HEK293 (cell line): ENCODE measurements around the gene ABLIM2.

Source experiments
- CTCF ChIA-PET: fragments of 350-600 bp; formaldehyde crosslinking; extraction: SDS; loops from one replicate; lab custom pipeline; 2021; ENCODE audit warnings: antibody characterized with exemption; lab: Yijun Ruan, JAX
- POLR2A ChIA-PET: fragments of 300-600 bp; formaldehyde crosslinking; extraction: SDS; loops from one replicate; lab custom pipeline; 2020; ENCODE audit warnings: antibody characterized with exemption, inconsistent platforms; lab: Yijun Ruan, JAX
- H3K27ac ChIP-seq: fragments of 200-500 bp; sonication (Bioruptor generic); 2 replicates; pipeline ENCODE4 v1.5.1; 2014; ENCODE audit warnings: low read depth, low read length, control low read depth, inconsistent platforms; ENCODE audit errors: extremely low read depth
- H3K36me3 ChIP-seq, 2 experiments: fragments of 200-500 bp in 1 of 2; sonication (Bioruptor generic) in 1 of 2; 1 replicate in 1 of 2; 2 replicates in 1 of 2; pipeline ENCODE4 v1.5.1; 2014 to 2017; ENCODE audit warnings: inconsistent platforms in 2 of 2, low read length in 2 of 2; ENCODE audit not compliant: control insufficient read depth in 2 of 2, insufficient read depth in 1 of 2
- H3K4me1 ChIP-seq: fragments of 200-500 bp; sonication (Bioruptor generic); 2 replicates; pipeline ENCODE4 v1.5.1; 2014; ENCODE audit warnings: mild to moderate bottlenecking, low read length, inconsistent platforms; ENCODE audit not compliant: control insufficient read depth, insufficient read depth
- H3K4me3 ChIP-seq: 2 replicates; pipeline ENCODE4 v1.5.1; 2011; ENCODE audit warnings: low read depth, mild to moderate bottlenecking, control low read depth, low read length, moderate library complexity
- H3K9me3 ChIP-seq: fragments of 200-500 bp; sonication (Bioruptor generic); 2 replicates; pipeline ENCODE4 v1.5.1; 2014; ENCODE audit warnings: low read depth, low read length, inconsistent platforms; ENCODE audit not compliant: control insufficient read depth, insufficient read depth
- GLI2 ChIP-seq: fragments of 450-650 bp; formaldehyde crosslinking; IDR thresholded peaks from 2 replicates; pipeline ENCODE4; 2017; ENCODE audit warnings: missing biosample characterization, missing genetic modification characterization, low read depth, borderline replicate concordance
- KLF10 ChIP-seq: fragments of 450-650 bp; IDR thresholded peaks from 2 replicates; pipeline ENCODE4 v1.5.1; 2018; ENCODE audit warnings: missing biosample characterization, mild to moderate bottlenecking, missing genetic modification characterization
- MZF1 ChIP-seq: fragments of 450-650 bp; formaldehyde crosslinking; IDR thresholded peaks from 2 replicates; pipeline ENCODE4 v1.5.1; 2017; ENCODE audit warnings: missing biosample characterization, missing genetic modification characterization, borderline replicate concordance
- SCRT2 ChIP-seq: fragments of 450-650 bp; formaldehyde crosslinking; IDR thresholded peaks from 2 replicates; pipeline ENCODE4 v1.5.1; 2016; ENCODE audit warnings: missing biosample characterization, missing genetic modification characterization
- ZBTB17 ChIP-seq: fragments of 450-650 bp; formaldehyde crosslinking; IDR thresholded peaks from 2 replicates; pipeline ENCODE4 v1.5.1; 2016; ENCODE audit warnings: missing biosample characterization, missing genetic modification characterization
- ZBTB8A ChIP-seq: fragments of 450-650 bp; formaldehyde crosslinking; IDR thresholded peaks from 2 replicates; pipeline ENCODE4 v1.5.1; 2016; ENCODE audit warnings: missing biosample characterization, missing genetic modification characterization
- ZFP3 ChIP-seq: fragments of 450-650 bp; formaldehyde crosslinking; IDR thresholded peaks from 2 replicates; pipeline ENCODE4 v1.5.1; 2016; ENCODE audit warnings: low read depth, missing biosample characterization, missing genetic modification characterization
- ZFP37 ChIP-seq: fragments of 450-650 bp; formaldehyde crosslinking; IDR thresholded peaks from 2 replicates; pipeline ENCODE4 v1.5.1; 2016; ENCODE audit warnings: missing biosample characterization, missing genetic modification characterization
- ZFP69B ChIP-seq: fragments of 450-650 bp; formaldehyde crosslinking; IDR thresholded peaks from 2 replicates; pipeline ENCODE4 v1.5.1; 2016; ENCODE audit warnings: missing biosample characterization, missing genetic modification characterization
- ZNF24 ChIP-seq: fragments of 450-650 bp; formaldehyde crosslinking; IDR thresholded peaks from 2 replicates; pipeline ENCODE4 v1.5.1; 2016; ENCODE audit warnings: missing biosample characterization, missing genetic modification characterization
- ZNF366 ChIP-seq: fragments of 450-650 bp; formaldehyde crosslinking; conservative IDR thresholded peaks from 2 replicates; pipeline ENCODE4 v1.5.1; 2016; ENCODE audit warnings: missing biosample characterization, missing genetic modification characterization
- ZNF416 ChIP-seq: fragments of 450-650 bp; formaldehyde crosslinking; IDR thresholded peaks from 2 replicates; pipeline ENCODE4 v1.5.1; 2016; ENCODE audit warnings: missing biosample characterization, missing genetic modification characterization
- ZNF423 ChIP-seq: fragments of 450-650 bp; formaldehyde crosslinking; IDR thresholded peaks from 2 replicates; pipeline ENCODE4 v1.5.1; 2016; ENCODE audit warnings: missing biosample characterization, missing genetic modification characterization
- ZNF48 ChIP-seq: fragments of 450-650 bp; formaldehyde crosslinking; IDR thresholded peaks from 2 replicates; pipeline ENCODE4 v1.5.1; 2016; ENCODE audit warnings: missing biosample characterization, missing genetic modification characterization
- ZNF843 ChIP-seq: fragments of 450-650 bp; formaldehyde crosslinking; IDR thresholded peaks from 2 replicates; pipeline ENCODE4 v1.5.1; 2016; ENCODE audit warnings: missing biosample characterization, missing genetic modification characterization
- TF ChIP-seq, protein P1 (sequence below): fragments of 450-650 bp; formaldehyde crosslinking; IDR thresholded peaks from 2 replicates; pipeline ENCODE4; 2016; ENCODE audit warnings: missing biosample characterization, missing genetic modification characterization
- TF ChIP-seq, protein P2 (sequence below): fragments of 450-650 bp; formaldehyde crosslinking; IDR thresholded peaks from 2 replicates; pipeline ENCODE4 v1.5.1; 2016; ENCODE audit warnings: missing biosample characterization, missing genetic modification characterization, borderline replicate concordance
- TF ChIP-seq, protein P3 (sequence below): fragments of 450-650 bp; formaldehyde crosslinking; IDR thresholded peaks from 2 replicates; pipeline ENCODE4 v1.5.1; 2017; ENCODE audit warnings: missing biosample characterization, missing genetic modification characterization
- TF ChIP-seq, protein P4 (sequence below): fragments of 450-650 bp; formaldehyde crosslinking; IDR thresholded peaks from 2 replicates; pipeline ENCODE4 v1.5.1; 2016; ENCODE audit warnings: missing biosample characterization, missing genetic modification characterization

The ABLIM2 gene

DNA sequence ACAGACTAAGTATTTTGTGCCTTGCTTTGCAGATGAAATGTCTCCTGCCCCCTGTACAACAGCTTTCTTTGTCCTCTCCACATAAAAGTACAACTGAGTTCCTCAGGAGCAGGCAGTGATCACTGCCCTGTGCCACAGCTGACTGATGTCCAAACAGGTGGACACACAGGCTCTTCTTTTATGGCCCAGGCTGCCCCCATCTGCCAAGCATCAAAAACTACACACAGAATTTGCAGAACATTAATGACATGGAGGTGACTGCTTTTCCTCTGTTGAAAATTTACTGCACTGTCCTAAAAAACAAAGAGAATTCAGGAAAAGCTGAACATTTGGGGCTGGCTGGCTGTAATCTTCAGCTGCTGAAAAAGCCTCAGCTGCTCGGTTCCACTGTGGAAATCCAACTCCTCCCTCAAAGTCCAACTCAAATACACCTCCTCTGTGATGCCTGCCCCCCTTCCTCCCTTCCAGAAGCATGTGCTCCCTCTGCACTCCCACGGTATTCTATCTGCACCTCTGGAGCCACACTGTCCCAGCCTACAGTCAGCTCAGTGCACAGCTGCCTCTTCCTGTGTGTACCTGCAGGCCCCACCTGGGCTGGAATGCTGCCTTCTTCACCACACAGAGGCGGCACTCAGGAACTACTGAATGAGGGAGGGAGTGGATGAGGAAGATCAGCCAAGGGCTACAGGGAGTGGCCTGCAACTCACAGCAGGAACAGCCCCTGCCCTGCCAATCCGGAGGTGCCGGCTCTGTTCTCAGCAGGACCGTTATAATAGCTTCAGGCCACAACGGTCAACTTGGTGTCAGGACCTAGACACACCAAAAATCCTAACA, 229.3 kb downstream of the ABLIM2 start (continued):
- TF ChIP-seq, protein P1, sequence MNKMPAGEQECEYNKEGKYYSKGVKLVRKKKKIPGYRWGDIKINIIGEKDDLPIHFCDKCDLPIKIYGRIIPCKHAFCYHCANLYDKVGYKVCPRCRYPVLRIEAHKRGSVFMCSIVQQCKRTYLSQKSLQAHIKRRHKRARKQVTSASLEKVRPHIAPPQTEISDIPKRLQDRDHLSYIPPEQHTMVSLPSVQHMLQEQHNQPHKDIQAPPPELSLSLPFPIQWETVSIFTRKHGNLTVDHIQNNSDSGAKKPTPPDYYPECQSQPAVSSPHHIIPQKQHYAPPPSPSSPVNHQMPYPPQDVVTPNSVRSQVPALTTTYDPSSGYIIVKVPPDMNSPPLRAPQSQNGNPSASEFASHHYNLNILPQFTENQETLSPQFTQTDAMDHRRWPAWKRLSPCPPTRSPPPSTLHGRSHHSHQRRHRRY (tag by site-specific recombination), result no peak
- TF ChIP-seq GLI2 (tag by site-specific recombination) (no peak), ZFP37 (tag by site-specific recombination) (no peak), ZNF843 (no peak), ZBTB17 (tag by site-specific recombination) (peak; percentile 56)

DNA sequence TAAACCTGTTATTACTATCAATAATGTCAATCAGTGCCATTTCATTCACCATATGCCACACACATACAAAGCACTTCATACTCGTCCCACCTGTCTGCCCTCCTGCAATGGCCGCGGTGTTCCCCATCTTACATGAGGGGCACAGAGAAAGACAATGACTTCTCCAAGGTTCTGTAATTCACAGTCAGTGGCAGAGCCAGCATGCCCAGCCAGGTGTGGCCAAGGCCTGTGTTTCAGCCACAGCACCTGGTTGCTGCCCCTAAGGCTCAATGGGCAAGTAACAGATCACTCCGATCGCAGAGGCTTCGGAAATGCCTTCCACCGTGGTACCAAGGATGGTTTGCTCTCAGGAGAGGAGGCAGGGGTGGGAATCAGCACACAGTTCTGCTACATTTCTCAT, 229.9 kb downstream of the ABLIM2 start:
- TF ChIP-seq ZNF416 (tag by site-specific recombination) (no peak), ZFP69B (no peak), ZNF366 (tag by site-specific recombination) (no peak), SCRT2 (no peak), ZFP3 (tag by site-specific recombination) (no peak), ZNF24 (tag by site-specific recombination) (no peak), ZNF423 (no peak), MZF1 (no peak), GLI2 (tag by site-specific recombination) (no peak), ZBTB8A (tag by site-specific recombination) (no peak)
- TF ChIP-seq, protein P2, sequence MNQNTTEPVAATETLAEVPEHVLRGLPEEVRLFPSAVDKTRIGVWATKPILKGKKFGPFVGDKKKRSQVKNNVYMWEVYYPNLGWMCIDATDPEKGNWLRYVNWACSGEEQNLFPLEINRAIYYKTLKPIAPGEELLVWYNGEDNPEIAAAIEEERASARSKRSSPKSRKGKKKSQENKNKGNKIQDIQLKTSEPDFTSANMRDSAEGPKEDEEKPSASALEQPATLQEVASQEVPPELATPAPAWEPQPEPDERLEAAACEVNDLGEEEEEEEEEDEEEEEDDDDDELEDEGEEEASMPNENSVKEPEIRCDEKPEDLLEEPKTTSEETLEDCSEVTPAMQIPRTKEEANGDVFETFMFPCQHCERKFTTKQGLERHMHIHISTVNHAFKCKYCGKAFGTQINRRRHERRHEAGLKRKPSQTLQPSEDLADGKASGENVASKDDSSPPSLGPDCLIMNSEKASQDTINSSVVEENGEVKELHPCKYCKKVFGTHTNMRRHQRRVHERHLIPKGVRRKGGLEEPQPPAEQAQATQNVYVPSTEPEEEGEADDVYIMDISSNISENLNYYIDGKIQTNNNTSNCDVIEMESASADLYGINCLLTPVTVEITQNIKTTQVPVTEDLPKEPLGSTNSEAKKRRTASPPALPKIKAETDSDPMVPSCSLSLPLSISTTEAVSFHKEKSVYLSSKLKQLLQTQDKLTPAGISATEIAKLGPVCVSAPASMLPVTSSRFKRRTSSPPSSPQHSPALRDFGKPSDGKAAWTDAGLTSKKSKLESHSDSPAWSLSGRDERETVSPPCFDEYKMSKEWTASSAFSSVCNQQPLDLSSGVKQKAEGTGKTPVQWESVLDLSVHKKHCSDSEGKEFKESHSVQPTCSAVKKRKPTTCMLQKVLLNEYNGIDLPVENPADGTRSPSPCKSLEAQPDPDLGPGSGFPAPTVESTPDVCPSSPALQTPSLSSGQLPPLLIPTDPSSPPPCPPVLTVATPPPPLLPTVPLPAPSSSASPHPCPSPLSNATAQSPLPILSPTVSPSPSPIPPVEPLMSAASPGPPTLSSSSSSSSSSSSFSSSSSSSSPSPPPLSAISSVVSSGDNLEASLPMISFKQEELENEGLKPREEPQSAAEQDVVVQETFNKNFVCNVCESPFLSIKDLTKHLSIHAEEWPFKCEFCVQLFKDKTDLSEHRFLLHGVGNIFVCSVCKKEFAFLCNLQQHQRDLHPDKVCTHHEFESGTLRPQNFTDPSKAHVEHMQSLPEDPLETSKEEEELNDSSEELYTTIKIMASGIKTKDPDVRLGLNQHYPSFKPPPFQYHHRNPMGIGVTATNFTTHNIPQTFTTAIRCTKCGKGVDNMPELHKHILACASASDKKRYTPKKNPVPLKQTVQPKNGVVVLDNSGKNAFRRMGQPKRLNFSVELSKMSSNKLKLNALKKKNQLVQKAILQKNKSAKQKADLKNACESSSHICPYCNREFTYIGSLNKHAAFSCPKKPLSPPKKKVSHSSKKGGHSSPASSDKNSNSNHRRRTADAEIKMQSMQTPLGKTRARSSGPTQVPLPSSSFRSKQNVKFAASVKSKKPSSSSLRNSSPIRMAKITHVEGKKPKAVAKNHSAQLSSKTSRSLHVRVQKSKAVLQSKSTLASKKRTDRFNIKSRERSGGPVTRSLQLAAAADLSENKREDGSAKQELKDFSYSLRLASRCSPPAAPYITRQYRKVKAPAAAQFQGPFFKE (tag by site-specific recombination), result no peak
- Histone ChIP-seq H3K27ac (no peak overlapping the region), H3K4me3 (no peak overlapping the region), H3K36me3 (no peaks in the 10 kb centered on the region), H3K4me1 (no peaks in the 10 kb centered on the region), H3K9me3 (no peaks in the 10 kb centered on the region)
- ChIA-PET POLR2A (no interaction called here), CTCF (interaction anchor here (0.6 to 7.5 kb wide), 3 partner anchors 19 to 124 kb away, joined by 3 to 73 read pairs (median 4); no protein-coding TSS in a partner anchor)

DNA sequence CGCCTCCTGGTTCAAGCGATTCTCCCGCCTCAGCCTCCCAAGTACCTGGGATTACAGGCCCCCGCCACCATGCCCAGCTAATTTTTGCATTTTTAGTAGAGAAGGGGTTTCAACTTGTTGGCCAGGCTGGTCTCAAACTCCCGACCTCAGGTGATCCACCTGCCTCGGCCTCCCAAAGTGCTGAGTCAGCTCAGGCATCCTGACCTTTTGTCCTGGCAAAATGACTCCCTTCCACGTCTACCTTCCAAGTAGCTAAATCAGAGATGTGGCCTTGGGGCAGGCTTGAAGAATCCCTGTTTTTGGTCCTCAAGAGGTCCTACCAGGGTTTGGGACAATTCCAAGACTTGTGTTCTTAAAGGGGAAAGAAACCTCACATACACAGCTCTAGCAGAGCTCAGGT, 231.8 kb downstream of the ABLIM2 start:
- H3K4me1 ChIP-seq, result no peaks in the 10 kb centered on the region
- POLR2A ChIA-PET, result no interaction called here
- no peaks in the 10 kb centered on the region for H3K9me3 ChIP-seq
- H3K27ac ChIP-seq, result no peak overlapping the region
- H3K36me3 ChIP-seq, result no peaks in the 10 kb centered on the region
- no peak overlapping the region for H3K4me3 ChIP-seq
- TF ChIP-seq, protein P3, sequence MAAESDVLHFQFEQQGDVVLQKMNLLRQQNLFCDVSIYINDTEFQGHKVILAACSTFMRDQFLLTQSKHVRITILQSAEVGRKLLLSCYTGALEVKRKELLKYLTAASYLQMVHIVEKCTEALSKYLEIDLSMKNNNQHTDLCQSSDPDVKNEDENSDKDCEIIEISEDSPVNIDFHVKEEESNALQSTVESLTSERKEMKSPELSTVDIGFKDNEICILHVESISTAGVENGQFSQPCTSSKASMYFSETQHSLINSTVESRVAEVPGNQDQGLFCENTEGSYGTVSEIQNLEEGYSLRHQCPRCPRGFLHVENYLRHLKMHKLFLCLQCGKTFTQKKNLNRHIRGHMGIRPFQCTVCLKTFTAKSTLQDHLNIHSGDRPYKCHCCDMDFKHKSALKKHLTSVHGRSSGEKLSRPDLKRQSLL, result no peak
- TF ChIP-seq ZFP3 (tag by site-specific recombination) (no peak), ZNF48 (tag by site-specific recombination) (no peak), KLF10 (tag by site-specific recombination) (no peak)
- TF ChIP-seq, protein P4, sequence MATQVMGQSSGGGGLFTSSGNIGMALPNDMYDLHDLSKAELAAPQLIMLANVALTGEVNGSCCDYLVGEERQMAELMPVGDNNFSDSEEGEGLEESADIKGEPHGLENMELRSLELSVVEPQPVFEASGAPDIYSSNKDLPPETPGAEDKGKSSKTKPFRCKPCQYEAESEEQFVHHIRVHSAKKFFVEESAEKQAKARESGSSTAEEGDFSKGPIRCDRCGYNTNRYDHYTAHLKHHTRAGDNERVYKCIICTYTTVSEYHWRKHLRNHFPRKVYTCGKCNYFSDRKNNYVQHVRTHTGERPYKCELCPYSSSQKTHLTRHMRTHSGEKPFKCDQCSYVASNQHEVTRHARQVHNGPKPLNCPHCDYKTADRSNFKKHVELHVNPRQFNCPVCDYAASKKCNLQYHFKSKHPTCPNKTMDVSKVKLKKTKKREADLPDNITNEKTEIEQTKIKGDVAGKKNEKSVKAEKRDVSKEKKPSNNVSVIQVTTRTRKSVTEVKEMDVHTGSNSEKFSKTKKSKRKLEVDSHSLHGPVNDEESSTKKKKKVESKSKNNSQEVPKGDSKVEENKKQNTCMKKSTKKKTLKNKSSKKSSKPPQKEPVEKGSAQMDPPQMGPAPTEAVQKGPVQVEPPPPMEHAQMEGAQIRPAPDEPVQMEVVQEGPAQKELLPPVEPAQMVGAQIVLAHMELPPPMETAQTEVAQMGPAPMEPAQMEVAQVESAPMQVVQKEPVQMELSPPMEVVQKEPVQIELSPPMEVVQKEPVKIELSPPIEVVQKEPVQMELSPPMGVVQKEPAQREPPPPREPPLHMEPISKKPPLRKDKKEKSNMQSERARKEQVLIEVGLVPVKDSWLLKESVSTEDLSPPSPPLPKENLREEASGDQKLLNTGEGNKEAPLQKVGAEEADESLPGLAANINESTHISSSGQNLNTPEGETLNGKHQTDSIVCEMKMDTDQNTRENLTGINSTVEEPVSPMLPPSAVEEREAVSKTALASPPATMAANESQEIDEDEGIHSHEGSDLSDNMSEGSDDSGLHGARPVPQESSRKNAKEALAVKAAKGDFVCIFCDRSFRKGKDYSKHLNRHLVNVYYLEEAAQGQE (tag by site-specific recombination), result no peak
- TF ChIP-seq, all 188 proteins: peak for 0
- CTCF ChIA-PET, result interaction anchor here (0.6 to 7.5 kb wide), 3 partner anchors 11 to 122 kb away, joined by 3 to 73 read pairs (median 3); no protein-coding TSS in a partner anchor
